ENCODE measurements around the gene UNC5B. TPM values are rescaled to one million over a fixed set of nuclear protein-coding genes. Genes with fewer than 3 reads are reported as not detected.

The UNC5B gene
- total RNA-seq, 2 experiments from 2014 or later, result not detected

DNA sequence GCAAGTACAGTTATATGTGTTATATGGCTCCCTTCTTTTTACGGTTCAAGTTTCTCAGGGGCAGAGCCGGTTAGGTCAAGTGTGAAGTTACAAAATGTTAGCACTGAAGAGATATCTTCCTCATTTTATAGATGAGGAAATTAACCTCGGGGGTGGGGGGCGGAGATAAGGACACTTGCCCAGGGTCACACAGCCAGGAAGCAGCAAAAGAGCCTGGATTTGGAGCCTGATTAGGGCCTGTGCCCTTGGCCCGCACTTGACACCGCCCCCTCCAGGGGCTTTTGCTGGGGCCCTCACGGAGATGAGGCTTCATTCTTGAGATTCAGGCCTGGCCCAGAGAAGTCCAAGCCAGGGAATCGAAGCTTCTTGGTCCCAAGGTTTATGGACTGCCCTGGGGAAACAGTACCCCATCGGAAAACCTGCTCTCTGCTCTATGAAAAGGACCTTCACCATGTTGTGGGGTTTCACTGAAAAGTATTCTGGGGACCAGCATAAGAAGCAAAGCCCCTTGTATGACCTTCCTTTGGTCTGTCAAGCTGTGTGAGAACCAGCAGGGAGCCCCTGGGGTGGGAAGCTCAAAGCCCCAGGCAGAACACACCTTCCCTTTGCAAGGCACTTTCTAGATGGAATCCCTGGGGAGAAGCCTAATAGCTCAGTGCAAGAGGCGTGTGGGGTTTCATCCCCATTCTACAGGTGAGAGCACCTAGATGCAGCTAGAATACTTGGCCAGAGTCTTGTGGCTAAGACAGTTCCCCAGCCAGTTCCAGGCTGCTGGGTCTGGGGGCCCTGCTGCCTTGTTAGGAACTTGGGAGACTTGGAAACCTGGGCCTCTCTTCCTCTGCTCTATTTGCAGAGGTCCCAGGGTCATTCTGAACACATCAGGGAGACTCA is 21.9 kb downstream of the UNC5B start:
- H3K27me3 Mint-ChIP-seq, result peaks cover 2% of the 10 kb centered on the region
- H3K9me3 Mint-ChIP-seq, result no peaks in the 10 kb centered on the region
- POLR2A ChIA-PET, result no interaction called here
- H3K4me3 Mint-ChIP-seq, result no peak overlapping the region
- CTCF ChIA-PET, result no interaction called here
- H3K4me1 Mint-ChIP-seq, result no peaks in the 10 kb centered on the region
- H3K36me3 Mint-ChIP-seq (ENCODE audit: low read depth), result no peaks in the 10 kb centered on the region
- no peak for DNase-seq
- H3K27ac Mint-ChIP-seq, result no peak overlapping the region

- Mint-ChIP-seq H3K27ac (no peak overlapping the region), H3K36me3 (ENCODE audit: low read depth) (no peaks in the 10 kb centered on the region), H3K9me3 (no peaks in the 10 kb centered on the region), H3K4me3 (no peak overlapping the region), H3K27me3 (peaks cover 2% of the 10 kb centered on the region), H3K4me1 (no peaks in the 10 kb centered on the region)
- no peak for DNase-seq
- POLR2A ChIA-PET, result no interaction called here
- CTCF ChIA-PET, result no interaction called here
Observed at GRCh38 chr10:71234970-71235685, 22.8 kb downstream of the UNC5B start.

DNA sequence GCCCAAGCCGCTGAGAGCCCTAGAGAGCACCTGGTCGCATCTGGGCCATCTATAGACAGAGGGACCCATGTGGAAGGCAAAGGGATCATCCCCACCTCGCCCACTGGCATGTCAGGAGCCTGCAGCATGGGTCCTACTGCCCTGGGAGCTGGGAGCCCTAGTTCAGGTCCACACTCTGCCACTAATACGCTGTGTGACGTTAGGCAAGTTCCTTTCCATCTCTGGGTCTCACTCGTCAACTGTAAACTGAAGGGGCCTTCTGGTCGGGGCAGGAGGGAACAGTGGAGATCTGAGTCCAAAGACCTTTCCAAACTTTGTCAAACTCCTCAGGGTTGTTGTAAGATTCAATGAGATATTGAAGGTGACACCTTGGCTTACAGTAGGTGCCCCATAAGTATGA is 23.4 kb downstream of the UNC5B start:
- no peak overlapping the region for H3K27ac Mint-ChIP-seq
- CTCF ChIA-PET, result no interaction called here
- no peak overlapping the region for H3K4me3 Mint-ChIP-seq
- no peaks in the 10 kb centered on the region for H3K9me3 Mint-ChIP-seq
- DNase-seq, result no peak
- peaks cover 2% of the 10 kb centered on the region for H3K27me3 Mint-ChIP-seq
- no peaks in the 10 kb centered on the region for H3K4me1 Mint-ChIP-seq
- POLR2A ChIA-PET, result no interaction called here
- H3K36me3 Mint-ChIP-seq (ENCODE audit: low read depth), result no peaks in the 10 kb centered on the region

DNA sequence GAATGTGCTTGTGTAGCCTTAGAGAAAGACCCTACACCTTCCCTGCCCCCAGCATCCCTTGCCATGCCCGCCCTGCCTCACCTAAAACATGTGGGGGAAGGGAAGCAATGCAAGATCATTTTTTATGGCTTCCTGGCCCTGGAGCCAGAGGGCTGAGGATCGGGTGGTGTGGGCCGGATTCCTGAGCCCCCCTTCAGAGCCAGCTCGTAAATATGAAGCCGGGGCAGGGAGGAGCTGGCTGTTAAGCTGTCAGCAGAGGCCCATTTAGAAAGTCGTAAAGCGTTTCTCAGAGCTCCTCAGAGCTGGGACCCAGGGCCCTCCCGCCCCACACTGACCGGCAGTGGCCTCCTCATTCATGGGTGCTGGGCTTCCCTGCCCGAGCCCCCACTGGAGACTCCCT is 23.9 kb downstream of the UNC5B start:
- ChIA-PET CTCF (no interaction called here), POLR2A (no interaction called here)
- Mint-ChIP-seq H3K27me3 (peaks cover 2% of the 10 kb centered on the region), H3K36me3 (ENCODE audit: low read depth) (no peaks in the 10 kb centered on the region), H3K4me3 (no peak overlapping the region), H3K9me3 (no peaks in the 10 kb centered on the region), H3K4me1 (no peaks in the 10 kb centered on the region), H3K27ac (no peak overlapping the region)
- DNase-seq, result no peak

DNA sequence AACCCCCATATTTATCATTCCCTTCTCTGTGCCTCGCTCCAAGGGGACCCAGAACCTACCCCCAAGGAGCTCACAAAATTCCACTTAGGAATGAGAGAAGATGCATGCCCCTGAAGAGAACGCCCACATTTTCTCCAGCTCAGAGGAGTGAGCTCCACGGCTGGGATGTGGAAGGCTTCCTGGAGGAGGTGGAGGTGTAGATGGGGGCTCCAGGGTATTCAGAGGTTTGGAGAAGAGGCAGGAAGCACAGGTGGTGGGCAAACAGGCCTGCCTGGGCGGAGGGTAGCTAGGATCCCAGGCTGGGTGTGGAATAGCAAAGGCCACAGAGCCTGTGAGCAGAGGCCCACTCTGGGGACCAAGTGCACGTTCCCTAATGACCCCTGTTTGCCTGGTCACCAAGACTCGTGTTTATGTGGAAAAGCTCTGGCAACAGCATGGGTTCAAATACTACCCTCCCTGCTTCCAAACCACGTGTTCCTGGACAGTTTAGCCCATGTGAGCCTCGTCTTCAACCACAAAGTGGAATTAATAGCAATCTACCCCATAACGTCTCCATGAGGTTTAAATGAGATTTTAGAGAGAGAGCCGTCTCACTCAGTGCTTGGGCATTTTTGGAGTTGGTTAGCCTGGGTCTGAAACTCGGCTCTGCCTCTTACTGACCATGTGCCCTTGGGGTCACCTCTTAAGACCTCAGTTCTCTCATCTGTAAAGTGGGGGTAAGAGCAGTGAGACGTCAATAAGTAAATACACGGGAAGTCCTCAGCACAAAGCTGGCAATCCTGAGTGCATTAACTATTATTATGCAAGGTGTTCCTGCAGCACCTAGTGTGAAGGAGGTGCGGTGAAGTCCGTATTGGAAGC is 24.7 kb downstream of the UNC5B start:
- Mint-ChIP-seq H3K27me3 (peaks cover 2% of the 10 kb centered on the region), H3K9me3 (no peaks in the 10 kb centered on the region), H3K36me3 (ENCODE audit: low read depth) (no peaks in the 10 kb centered on the region), H3K4me1 (no peaks in the 10 kb centered on the region), H3K4me3 (no peak overlapping the region), H3K27ac (no peak overlapping the region)
- DNase-seq, result no peak
- POLR2A ChIA-PET, result no interaction called here
- CTCF ChIA-PET, result no interaction called here

DNA sequence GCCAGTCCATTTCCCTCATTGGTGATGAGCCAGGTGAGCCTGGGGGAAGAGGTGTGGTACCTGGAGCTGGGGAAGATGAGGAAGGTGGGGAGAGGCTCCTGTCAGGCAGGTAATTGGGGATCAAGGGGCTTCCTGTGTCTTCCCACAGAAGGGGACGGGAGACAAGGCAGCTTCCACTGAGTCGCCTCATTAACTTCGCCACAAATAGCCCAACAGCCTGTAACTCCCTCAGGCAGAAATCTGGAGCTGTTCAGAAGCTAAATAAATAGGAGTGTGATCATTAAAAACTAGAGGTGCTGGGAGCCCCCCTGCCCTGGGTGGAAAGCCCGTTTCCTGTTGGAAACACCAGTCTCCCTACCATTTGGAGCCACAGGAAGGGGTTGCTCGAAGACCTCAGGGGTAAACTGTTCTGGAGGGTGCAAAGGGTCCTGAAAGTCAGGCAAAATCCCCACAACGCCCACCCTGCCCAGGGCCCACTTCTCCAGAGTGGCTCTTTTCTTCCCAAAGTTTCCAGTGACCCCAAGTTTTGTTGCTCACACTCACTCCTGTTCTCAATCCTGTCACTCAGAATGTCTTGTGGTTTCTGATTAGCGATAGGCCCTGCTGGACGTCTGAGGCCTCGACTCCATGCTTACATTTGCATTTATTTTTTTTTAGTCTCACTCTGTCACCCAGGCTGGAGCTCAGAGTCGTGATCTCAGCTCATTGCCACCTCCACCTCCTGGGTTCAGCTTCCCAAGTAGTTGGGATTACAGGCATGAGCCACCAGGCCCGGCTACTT is 25.7 kb downstream of the UNC5B start:
- ChIA-PET CTCF (no interaction called here), POLR2A (no interaction called here)
- Mint-ChIP-seq H3K36me3 (ENCODE audit: low read depth) (no peaks in the 10 kb centered on the region), H3K27ac (no peak overlapping the region), H3K9me3 (no peaks in the 10 kb centered on the region), H3K4me3 (no peak overlapping the region), H3K4me1 (no peaks in the 10 kb centered on the region), H3K27me3 (peaks cover 2% of the 10 kb centered on the region)
- DNase-seq, result no peak

GRCh38 chr10:71238626-71239025 is 26.3 kb downstream of the UNC5B start:
- no peaks in the 10 kb centered on the region for H3K36me3 Mint-ChIP-seq (ENCODE audit: low read depth)
- no peak for DNase-seq
- peaks cover 2% of the 10 kb centered on the region for H3K27me3 Mint-ChIP-seq
- no peaks in the 10 kb centered on the region for H3K4me1 Mint-ChIP-seq
- H3K4me3 Mint-ChIP-seq, result no peak overlapping the region
- H3K27ac Mint-ChIP-seq, result no peak overlapping the region
- no peaks in the 10 kb centered on the region for H3K9me3 Mint-ChIP-seq
- CTCF ChIA-PET, result no interaction called here
- POLR2A ChIA-PET, result no interaction called here

DNA sequence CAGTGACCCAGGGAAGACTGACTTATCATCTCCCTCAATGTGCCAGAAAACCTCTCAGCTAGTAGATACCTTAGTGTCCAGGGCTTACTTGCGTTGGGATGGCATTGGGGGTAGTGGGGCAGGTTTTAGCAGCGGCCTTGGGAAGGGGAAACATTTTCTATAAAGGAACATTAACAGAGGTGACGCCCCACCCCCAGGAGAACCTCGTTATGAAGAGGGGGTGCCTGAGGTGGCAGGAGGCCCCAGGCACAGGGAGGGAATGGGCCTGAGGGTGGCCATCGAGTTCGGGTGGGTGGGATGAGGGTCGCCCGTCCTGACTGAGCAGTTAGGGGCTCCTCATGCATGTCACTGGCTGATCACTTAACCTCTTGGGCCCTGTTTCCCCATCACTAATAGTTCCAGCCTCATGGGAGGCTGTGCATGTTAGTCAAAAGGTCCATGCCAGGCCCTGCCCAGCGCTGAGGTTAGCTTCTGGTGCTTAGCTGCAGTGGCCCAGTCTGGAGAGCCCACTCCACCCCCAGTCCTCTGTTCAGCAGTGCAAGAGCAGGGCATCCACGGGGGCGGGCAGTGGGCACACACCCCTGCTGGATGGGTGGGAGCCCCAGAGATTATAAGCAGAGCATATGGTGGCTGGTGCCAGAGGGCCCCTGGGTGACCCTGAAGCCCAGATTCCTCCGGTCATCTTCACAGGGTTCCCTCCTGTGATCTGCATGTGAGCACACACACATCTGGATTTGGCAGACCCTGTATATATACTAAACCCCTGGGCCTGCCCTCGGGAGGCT is 27.0 kb downstream of the UNC5B start:
- ChIA-PET CTCF (no interaction called here), POLR2A (no interaction called here)
- no peak overlapping the region for H3K4me3 Mint-ChIP-seq
- no peaks in the 10 kb centered on the region for H3K27me3 Mint-ChIP-seq
- no peak overlapping the region for H3K27ac Mint-ChIP-seq
- H3K36me3 Mint-ChIP-seq (ENCODE audit: low read depth), result no peaks in the 10 kb centered on the region
- no peak for DNase-seq
- H3K4me1 Mint-ChIP-seq, result no peaks in the 10 kb centered on the region
- no peaks in the 10 kb centered on the region for H3K9me3 Mint-ChIP-seq

GRCh38 chr10:71239946-71240795 is 27.8 kb downstream of the UNC5B start:
- ChIA-PET CTCF (no interaction called here), POLR2A (no interaction called here)
- Mint-ChIP-seq H3K4me3 (no peak overlapping the region), H3K27ac (no peak overlapping the region), H3K9me3 (no peaks in the 10 kb centered on the region), H3K27me3 (peaks cover 6% of the 10 kb centered on the region), H3K36me3 (ENCODE audit: low read depth) (no peaks in the 10 kb centered on the region), H3K4me1 (no peaks in the 10 kb centered on the region)
- no peak for DNase-seq

- no peak overlapping the region for H3K27ac Mint-ChIP-seq
- no peak for DNase-seq
- H3K4me1 Mint-ChIP-seq, result no peaks in the 10 kb centered on the region
- H3K9me3 Mint-ChIP-seq, result no peaks in the 10 kb centered on the region
- ChIA-PET POLR2A (no interaction called here), CTCF (no interaction called here)
- no peaks in the 10 kb centered on the region for H3K36me3 Mint-ChIP-seq (ENCODE audit: low read depth)
- peaks cover 6% of the 10 kb centered on the region for H3K27me3 Mint-ChIP-seq
- H3K4me3 Mint-ChIP-seq, result no peak overlapping the region
Observed at GRCh38 chr10:71241114-71241829, 28.9 kb downstream of the UNC5B start.

GRCh38 chr10:71241830-71242621 is 29.7 kb downstream of the UNC5B start:
- ChIA-PET POLR2A (no interaction called here), CTCF (no interaction called here)
- H3K27me3 Mint-ChIP-seq, result peaks cover 6% of the 10 kb centered on the region
- DNase-seq, result no peak
- H3K27ac Mint-ChIP-seq, result no peak overlapping the region
- H3K9me3 Mint-ChIP-seq, result no peaks in the 10 kb centered on the region
- no peak overlapping the region for H3K4me3 Mint-ChIP-seq
- no peaks in the 10 kb centered on the region for H3K4me1 Mint-ChIP-seq
- H3K36me3 Mint-ChIP-seq (ENCODE audit: low read depth), result no peaks in the 10 kb centered on the region
